ENCODE measurements around the gene MEAF6.

GRCh38 chr1:37446874-37447273 is 67.7 kb downstream of the MEAF6 start:
- no peak for TF ChIP-seq BHLHE40 (IDR thresholded peaks at IDR 0.05; ENCODE audit: borderline replicate concordance)
- TF ChIP-seq HDGF (IDR thresholded peaks at IDR 0.05; ENCODE audit: borderline replicate concordance), result no peak
- TF ChIP-seq SP1 (IDR thresholded peaks at IDR 0.05), result no peak
- no peak for TF ChIP-seq ZNF384 (IDR thresholded peaks at IDR 0.05)
- TF ChIP-seq FOXM1 (IDR thresholded peaks at IDR 0.05; ENCODE audit: borderline replicate concordance), result no peak
- no peak for TF ChIP-seq FOXA1 (IDR thresholded peaks at IDR 0.05)
- no peak for TF ChIP-seq ELF4 (IDR thresholded peaks at IDR 0.05)
- no peak for TF ChIP-seq SUZ12 (IDR thresholded peaks at IDR 0.05)
- TF ChIP-seq TARDBP (IDR thresholded peaks at IDR 0.05), result no peak
- no peak for TF ChIP-seq L3MBTL2 (conservative IDR thresholded peaks at IDR 0.05)
- TF ChIP-seq NFRKB (IDR thresholded peaks at IDR 0.05), result no peak
- no peak for TF ChIP-seq ARNT (IDR thresholded peaks at IDR 0.05)
- no peak for TF ChIP-seq FOXK2 (IDR thresholded peaks at IDR 0.05)
